Raji (cell line): Measurements from ENCODE around the gene CYP8B1.

Source experiments
- POLR2A ChIP-seq: IDR thresholded peaks from 2 replicates; pipeline ENCODE4 v1.6.1; 2011; ENCODE audit warnings: low read depth, low read length, control low read depth; ENCODE audit not compliant: insufficient read depth

CYP8B1 gene

GRCh38 chr3:42895580-42895868 lies 19.8 kb upstream of the CYP8B1 start:
- no peak for TF ChIP-seq POLR2A

- no peak for TF ChIP-seq POLR2A
These were observed 19.3 kb upstream of the CYP8B1 start for GRCh38 chr3:42894698-42895579.

- TF ChIP-seq POLR2A, result no peak
These were observed 17.1 kb upstream of the CYP8B1 start for GRCh38 chr3:42892807-42893206.

GRCh38 chr3:42892169-42892568 lies 16.5 kb upstream of the CYP8B1 start:
- no peak for TF ChIP-seq POLR2A

GRCh38 chr3:42891042-42891441 lies 15.4 kb upstream of the CYP8B1 start:
- TF ChIP-seq POLR2A, result no peak

- no peak for TF ChIP-seq POLR2A
These were observed 11.4 kb upstream of the CYP8B1 start for GRCh38 chr3:42887084-42887483.

GRCh38 chr3:42886294-42886822 lies 10.7 kb upstream of the CYP8B1 start:
- no peak for TF ChIP-seq POLR2A

- no peak for TF ChIP-seq POLR2A
These were observed 8.6 kb upstream of the CYP8B1 start for GRCh38 chr3:42884324-42884723.

DNA sequence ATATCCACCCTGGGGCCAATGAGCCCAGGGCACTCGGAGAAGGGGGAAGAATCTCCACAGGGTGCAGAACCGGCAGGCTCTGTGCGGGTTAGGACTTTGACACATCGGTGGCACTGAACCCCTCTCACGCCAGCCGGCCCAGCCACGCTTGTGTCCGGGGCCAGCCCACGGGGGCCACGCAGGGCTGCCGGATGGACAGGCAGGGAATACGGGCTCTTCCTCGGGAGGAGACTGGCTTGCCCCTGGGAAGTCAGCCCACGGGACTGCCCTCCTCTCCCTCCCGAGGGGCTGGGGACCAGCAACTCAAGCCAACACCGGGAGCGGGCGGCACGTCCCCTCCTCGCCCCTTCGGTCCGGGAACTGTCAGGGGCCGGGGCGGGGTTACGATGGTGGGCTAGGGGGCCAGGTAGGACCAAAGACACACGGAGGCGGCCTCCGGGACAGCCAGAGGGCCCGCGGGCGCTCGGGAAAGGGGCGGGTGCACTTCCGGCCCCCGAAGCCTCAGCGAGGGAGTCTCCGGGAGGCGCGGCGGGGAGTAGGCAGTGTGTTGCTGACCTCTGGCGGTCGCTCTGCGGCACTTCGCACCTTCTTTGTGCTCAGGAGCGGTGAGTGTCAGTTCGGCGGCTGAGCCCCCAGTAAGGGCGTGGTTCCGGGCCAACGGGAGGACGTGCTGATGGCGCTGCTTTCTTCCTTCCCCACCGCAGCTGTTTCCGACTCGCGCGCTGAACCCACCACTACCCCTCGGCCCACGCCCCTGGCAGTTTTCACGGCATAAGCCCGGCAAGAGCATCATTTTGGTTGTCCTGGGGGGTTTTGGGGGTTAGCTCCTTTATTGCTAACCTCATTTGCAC lies 5.1 kb upstream of the CYP8B1 start:
- TF ChIP-seq POLR2A, result no peak

DNA sequence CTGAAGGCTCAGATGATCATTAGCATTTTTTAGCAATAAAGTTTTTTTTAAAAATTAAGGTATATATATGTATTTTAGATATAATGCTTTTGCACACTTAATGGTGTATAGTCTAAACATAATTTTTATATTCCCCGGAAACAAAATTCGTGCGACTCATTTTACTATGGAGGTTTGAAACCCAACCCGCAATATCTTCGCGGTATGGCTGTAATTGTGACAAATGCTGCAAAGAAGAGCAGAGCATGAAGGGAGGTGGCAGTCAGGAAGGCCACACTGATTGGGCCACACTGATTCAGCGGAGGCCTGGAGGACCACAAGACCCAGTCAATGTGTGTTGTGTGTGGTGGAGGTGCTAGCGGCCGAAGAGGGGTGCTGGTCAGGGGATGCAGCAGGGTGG lies 4.5 kb upstream of the CYP8B1 start:
- TF ChIP-seq POLR2A, result no peak

GRCh38 chr3:42877881-42878280 lies 2.2 kb upstream of the CYP8B1 start:
- TF ChIP-seq POLR2A, result no peak

DNA sequence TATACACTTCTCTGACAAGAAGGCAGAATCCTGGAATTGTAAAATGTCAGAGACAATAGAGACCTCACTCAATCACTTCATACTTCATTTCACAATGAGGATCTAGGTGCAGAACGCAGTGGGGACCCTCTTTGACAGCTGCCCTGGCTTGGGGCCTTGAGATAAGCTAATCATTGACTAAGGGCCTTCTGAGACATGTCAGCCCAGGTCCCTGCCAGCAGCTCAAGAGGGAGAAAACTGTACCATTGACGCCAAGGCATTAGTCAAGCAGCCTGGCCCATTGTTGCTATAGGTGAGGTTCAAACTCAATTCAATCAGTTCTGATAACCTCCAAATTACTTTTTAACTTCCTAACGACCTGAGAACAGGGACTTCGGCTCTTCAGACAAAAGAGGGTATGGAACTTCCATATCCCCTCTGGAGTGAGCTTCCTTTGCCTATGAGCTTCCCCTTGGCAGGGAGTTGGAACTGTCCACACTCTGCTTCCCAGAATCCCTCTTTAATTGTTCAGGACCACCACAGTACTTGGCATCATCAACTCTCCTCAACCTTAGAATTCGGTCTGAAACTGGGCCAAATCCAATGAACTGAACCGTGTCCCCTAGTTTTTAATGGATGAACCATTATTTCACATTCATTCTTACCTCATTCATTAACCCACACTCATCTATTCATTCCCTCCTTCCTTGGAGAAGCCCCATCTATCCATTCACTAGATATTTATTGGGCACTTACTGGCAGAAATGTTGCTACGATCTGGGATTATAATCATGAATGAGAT lies 1.5 kb upstream of the CYP8B1 start:
- no peak for TF ChIP-seq POLR2A

- TF ChIP-seq POLR2A, result no peak
These were observed 722 bp upstream of the CYP8B1 start for GRCh38 chr3:42876401-42876800.

DNA sequence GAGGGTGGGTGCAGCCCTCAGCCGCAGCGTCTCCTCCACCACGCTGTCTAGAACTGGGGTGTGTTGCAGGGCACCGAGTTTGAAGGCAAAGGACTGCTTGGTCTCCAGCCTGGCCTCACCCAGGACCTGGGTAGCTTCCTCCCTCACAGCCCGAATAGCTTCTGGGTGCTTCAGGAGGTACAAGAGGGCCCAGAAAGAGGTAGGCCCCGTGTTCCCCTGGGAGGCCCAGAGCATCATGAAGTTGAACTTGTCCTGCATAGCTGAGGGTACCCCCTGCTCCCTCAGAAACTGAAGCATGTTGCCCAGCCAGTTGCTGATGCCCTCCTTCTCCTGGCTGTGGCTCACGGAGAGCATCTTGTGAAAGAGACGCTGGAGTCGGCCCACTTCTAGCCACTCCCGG lies 930 bp downstream of the CYP8B1 start:
- no peak for TF ChIP-seq POLR2A
